NCI-H1048 (cell line): ENCODE data around the gene LEFTY1.
A peak's percentile ranks its signal among the peaks of the same experiment; 100 is the strongest.
"Not testable (repeated sequence)": the region's sequence is repeated elsewhere in the genome, so short reads cannot be mapped to it uniquely, and the experiment has no call there.

Source experiments
- DNase-seq: peaks from one replicate; lab custom pipeline; 2025; lab: John Stamatoyannopoulos, UW

Gene LEFTY1, protein sequence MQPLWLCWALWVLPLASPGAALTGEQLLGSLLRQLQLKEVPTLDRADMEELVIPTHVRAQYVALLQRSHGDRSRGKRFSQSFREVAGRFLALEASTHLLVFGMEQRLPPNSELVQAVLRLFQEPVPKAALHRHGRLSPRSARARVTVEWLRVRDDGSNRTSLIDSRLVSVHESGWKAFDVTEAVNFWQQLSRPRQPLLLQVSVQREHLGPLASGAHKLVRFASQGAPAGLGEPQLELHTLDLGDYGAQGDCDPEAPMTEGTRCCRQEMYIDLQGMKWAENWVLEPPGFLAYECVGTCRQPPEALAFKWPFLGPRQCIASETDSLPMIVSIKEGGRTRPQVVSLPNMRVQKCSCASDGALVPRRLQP

DNA sequence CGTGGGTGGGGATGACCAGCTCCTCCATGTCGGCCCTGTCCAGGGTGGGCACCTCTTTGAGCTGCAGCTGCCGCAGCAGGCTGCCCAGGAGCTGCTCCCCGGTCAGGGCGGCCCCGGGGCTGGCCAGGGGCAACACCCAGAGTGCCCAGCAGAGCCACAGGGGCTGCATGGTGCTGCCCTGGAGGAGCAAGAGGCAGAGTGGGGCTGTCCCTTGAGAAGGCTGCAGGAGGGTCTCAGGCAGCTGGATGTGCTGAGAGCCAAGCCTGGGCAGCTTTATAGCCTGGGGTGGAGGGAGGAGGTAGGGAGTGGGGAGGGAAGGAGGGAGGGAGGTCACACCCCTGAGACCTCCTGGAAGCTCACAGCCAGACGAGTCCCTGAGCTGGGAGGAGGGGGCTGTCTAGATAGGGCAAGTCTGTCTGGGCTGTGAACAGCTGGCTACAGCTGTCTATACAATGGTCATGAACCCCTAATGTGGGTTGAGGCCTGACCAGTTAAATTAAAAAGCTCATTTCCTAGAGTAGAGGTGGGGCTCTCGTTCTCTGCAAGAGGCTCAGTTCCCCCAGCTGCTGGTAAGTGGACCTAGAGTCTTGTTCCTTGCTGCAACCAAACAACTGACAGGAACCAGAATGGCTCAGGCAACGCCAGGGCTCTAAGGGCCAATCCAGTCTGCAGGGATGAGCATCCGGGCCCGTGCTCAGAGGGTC is at the start of gene LEFTY1:
TSS of gene LEFTY1 (minus strand) at position 249 of the 704 bp plus-strand sequence. CDS start at position 169, 80 bp downstream.
- no peak for DNase-seq

DNA sequence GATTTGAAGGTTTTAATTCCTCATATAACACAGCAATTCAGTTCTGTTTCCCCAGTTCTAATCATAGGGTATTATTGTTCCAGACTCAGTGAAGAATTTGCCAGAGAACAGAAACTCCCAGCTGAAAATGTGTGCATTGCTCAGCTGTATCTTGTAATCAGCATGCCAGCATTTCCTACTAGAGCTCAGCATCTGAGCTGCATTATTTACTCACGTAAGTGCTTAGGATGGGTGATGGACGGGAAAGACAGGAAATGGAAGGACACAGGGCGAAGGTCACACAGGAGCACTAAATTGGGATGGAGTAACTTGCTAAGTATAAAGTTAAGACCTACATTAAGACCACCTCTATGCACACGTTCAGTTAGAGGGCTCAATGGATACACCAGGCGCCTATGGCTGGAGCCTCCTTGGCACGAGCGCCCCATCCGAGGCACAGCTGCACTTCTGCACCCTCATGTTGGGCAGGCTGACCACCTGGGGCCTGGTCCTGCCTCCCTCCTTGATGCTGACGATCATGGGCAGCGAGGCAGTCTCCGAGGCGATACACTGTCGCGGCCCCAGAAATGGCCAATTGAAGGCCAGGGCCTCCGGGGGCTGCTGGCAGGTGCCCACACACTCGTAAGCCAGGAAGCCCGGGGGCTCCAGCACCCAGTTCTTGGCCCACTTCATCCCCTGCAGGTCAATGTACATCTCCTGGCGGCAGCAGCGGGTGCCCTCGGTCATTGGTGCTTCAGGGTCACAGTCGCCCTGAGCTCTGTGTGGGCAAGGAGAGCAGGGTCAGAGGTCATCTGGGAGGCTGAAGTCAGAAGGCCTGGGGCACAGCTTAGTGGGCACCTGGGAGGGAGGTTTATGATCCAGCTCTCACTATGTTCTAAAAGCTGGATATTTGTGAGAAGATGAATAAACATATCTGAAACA is 48.4 kb upstream of the LEFTY1 start:
- DNase-seq, result no peak

DNA sequence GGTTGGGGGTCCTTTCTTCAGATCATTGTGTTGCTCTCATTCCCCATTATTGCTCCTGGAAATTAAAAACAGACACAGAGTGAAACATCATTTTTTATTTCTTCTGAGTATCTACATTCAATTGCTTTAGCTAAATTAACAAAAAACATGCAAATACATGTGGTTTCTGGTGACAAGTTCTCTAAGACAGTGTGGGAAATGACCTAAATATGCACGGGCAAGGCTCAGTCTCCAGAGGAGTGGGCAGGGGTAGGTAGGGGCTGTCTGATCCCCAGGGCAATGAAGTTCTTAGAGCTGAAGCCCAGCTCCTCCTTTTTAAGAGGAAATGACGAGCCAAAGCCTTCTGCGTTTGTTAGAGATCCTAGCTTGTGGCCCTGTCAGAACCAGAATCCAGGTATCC is 47.6 kb upstream of the LEFTY1 start:
- no peak for DNase-seq

DNA sequence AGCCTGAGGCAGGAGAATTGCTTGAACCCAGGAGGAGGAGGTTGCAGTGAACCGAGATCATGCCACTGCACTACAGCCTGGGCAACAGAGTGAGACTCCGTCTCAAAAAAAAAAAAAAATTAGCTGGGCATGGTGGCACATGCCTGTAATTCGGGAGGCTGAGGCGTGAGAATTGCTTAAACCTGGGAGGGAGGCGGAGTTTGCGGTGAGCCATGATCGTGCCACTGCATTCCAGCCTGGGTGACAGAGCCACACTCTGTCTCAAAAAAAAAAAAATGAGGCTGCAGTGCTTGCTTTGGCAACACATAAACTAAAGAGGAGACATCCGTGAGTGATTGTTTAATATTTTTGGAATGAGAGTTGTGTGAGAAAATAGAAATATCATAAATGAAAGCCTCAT is 47.1 kb upstream of the LEFTY1 start:
- not testable (repeated sequence) for DNase-seq

DNA sequence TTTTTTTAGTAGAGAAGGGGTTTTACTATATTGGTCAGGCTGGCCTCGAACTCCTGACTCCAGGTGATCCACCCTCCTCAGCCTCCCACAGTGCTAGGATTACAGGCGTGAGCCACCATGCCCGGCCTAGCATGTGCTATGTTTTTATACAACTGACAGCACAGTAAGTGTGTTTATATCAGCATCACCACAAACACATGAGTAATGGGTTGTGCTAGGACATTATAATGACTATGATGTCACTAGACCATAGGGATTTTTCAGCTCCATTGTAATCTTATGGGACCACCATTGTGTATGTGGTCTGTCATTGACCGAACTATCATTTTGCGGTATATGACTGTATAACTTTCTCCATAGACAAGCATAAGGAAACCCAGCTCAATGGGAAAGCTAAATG is 45.8 kb upstream of the LEFTY1 start:
- no peak for DNase-seq

DNA sequence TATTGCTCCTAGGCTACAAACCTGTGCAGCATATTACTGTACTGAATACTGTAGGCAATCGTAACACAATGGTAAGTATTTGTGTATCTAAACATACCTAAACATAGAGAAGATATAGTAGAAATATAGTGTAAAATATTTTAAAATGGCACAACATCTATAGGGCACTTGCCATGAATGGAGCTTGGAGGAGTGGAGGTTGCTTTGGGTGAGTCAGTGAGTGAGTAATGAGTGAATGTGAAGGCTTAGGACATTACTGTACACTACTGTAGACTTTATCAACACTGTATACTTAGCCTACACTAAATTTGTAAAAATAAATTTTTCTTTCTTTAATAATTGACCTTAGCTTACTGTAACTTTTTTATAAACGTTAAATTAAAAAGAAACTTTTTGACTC is 44.1 kb upstream of the LEFTY1 start:
- no peak for DNase-seq

DNA sequence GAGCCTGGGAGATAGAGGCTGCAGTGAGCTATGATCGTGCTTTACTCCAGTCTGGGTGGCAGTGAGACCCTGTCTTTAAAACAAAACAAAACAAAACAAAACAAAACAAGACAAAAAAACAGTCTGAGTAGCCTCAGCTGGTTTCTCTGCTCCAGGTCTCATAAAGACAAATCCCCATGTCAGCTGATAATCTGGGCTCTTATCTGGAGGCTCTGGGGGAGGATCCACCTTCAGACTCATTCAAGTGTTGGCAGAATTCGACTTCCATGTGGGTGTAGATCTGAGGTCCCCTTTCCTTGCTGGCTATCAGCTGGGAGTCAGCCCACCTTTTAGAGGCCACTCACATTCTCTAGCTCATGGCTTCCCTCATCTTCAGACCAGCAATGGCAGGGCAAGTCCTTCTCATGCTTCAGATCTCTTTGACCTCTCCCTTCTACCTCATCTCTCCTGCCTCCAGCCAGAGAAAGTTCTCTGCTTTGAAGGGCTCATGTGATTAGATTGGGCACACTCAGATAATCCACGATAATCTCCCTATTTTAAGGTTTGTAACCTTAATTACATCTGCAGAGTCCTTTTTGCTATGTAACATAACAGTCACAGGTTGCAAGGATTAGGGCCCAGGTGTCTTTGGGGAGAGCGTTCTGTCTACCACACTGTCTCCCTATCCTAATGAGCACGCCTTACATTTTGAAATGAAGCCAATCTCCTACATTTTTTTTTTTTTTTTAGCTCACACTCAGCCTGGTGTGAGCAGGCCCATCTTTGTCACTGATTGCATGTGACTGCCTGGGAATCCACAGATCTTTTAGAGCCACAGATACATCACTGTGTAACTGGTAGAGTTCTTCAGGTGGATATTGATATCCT is 42.6 kb upstream of the LEFTY1 start:
- no peak for DNase-seq

DNA sequence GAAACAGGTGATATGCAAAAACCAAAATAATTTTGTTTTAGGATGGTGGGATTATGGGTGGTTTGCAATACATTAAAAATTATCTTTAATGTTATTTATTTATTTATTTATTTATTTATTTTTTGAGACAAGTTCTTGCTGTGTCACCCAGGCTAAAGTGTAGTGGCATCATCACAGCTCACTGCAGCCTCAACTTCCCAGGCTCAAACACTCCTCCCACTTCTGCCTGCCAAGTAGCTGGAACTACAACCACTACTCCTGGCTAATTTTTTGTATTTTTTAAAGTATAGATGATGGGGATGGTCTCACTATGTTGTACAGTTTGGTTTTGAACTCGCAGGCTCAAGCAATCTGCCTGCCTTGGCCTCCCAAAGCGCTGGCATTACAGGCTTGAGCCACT is 41.6 kb upstream of the LEFTY1 start:
- no peak for DNase-seq

DNA sequence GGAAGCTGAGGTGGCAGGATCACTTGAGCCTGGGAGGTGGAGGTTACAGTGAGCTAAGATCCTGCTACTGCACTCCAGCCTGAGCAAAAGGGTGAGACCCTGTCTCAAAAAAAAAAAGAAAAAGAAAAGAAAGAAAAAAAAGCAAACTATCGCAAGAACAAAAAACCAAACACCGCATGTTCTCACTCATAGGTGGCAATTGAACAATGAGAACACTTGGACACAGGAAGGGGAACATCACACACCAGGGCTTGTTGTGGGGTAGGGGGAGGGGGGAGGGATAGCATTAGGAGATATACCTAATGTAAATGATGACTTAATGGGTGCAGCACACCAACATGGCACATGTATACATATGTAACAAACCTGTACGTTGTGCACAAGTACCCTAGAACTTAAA is 40.5 kb upstream of the LEFTY1 start:
- DNase-seq, result not testable (repeated sequence)

DNA sequence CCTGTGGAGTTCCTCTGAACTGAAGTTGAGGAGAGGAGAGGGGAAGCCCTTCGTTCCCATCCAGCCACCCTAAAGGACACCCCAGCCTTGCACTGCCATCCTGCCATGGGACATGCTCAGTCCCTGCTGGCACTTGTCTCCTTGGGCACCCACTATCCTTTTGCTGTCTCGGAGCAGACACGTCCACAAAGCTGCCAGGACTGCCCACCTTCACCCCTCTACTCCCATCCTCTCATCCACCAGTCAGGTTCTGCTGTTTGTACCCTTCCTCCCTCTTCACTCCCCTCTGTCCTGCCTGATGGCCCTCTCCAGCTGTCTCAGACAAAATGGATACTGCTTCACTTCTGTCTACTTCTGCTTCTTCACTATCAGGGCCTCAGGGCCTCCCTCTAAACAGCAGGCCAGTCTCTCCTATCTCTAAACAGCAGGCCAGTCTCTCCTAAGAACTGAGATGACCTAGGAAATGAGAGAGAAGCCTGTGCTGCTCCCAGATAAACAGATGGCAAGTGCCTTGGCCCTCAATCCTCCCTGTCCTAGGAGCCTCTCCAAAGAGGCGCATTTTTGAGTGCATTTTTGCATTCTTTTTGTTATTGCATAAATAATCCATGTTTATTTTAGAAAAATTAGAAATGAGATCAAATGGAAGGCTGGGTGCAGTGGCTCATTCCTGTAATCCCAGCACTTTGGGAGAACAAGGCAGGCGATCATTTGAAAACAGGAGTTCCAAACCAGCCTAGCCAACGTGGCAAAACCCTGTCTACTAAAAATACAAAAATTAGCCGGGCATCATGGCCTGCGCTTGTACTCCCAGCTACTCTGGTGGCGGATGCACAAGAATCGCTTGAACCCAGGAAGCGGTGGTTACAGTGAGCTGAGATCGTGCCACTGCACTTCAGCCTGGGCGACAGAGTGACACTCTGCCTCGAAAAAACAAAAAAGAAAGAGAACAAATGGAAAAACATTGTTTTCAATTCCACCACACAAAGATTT is 39.5 kb upstream of the LEFTY1 start:
- DNase-seq, result no peak

DNA sequence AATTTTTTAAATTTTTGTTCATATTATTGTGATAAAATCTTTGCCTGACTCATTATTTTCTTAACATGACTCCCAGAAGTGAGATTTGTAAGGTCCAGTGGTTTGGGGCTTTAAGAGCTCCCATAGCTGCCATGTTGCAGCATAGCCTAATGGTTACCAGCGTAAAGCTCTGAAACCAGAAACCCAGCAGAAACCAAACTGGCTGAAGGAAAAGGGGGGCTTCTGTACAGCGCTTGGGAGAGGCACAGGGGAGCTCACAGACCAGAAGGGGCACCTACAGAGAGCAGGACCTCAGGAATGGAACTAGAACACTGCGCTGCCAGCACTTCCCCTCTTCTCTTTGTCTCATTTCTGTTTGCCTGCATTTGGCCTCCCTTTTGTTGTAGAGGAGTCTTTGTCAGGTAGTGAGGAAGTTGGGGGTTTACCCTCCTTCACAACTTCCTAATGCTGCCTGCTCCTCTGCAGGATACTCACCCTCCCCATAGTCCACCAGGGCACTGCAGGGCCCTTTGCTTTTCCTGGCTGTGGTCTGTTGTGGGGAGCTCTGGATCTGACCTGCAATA is 37.7 kb upstream of the LEFTY1 start:
- no peak for DNase-seq

DNA sequence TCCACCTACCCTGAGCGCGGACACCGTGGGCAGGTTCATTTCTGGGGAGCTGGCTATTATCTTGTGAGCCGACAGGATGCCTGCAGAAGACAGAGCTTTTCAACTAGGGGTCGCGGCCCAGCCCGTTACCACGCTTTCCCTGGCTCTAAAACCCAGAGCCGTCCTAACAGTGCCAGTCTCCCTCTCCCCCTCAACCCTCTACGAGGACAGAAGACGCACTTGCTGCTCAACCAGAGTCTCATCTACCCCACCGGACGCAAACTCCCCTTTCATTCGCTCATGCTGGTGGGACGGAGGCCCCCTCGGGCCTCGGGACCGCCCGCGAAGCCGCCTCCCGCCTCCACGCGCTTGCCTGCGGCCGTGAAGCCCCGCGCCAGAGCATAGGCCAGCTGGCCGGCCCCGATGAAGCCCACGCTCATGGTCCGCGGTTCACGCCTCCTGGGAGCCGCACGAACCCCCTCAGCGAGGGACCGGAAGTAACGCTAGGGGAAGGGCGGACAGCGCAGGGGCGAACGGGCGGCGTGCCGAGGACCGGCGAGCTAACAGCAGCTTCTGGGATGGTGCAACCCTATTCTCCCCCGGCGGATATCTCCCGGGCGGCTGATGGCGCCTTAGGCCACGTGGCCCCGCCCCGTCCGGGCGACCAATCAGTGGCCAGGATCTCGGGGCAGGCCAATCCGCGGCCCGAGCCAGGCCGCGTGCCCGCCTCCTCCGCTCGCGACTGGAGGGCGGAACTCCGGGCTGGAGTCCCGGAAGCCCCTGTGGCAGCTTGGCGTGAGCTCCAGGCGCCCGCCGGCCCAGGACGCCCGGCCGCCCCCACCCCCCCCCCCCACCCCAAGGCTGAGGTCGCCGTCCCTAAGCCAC is 35.0 kb upstream of the LEFTY1 start, which contains the start of gene PYCR2:
TSS of gene PYCR2 (minus strand) at position 559 of the 864 bp plus-strand sequence. CDS start at position 419, 140 bp downstream.
- peak; percentile 96 for DNase-seq

DNA sequence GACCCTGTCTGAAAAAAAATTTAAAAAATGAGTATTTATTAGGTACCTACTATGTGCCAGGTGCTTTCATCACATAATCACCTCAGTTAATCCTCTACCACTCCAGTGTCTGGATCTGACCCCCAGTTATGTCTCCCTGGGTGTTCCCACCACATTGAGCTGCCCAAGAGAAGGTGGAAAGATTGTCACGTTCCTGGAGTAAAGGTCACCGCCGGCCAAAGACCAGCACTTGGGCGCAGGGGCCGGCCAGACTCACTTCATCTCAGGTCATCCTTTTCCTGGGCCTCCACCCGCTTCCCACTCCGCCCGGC is 34.4 kb upstream of the LEFTY1 start:
- DNase-seq, result no peak

DNA sequence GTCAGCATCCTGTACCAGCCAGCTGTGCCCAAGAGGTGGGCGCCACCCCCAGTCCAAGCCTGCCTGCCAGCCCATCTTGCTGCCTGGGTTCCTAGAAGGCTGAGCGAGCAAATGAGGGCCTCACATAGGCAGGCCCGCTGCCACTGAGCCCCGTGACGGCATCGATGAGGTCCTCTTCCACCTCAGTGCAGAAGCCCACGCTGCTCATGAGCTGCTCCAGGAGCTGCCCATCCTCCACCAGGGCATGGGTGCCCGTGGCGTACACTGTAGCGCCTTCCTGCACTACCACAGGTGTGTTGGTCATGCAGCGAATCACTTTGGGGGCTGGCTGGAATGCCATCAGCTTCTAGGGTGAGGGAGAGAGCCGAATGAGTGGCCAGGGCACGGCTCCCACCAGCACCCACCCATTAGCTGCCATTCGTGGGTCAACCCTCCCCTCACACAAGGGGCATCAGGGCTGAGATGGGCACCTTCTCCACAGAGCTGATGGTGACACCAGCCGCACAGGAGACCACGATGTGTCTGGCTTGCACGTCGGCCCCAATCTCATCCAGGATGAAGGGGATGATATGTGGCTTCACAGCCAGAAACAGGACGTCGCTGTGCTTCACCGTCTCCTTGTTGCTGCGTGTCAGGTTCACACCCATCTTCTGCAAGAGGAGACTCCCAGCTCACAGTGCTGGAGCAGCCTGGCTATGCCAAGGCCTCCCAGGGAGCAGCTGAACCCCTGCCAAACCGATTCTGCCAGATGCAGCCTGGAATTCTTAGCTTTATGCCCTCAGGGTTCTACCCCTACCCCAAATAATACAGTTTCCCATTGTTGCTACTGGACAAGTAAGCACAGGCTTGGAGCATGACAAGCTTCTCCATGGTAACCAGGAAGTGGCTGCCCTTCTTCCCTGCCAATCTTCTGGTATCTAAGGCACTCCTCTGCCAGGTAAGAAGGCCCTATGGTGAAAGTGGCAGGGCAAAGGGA is 33.1 kb upstream of the LEFTY1 start:
- DNase-seq, result peak; percentile 44

DNA sequence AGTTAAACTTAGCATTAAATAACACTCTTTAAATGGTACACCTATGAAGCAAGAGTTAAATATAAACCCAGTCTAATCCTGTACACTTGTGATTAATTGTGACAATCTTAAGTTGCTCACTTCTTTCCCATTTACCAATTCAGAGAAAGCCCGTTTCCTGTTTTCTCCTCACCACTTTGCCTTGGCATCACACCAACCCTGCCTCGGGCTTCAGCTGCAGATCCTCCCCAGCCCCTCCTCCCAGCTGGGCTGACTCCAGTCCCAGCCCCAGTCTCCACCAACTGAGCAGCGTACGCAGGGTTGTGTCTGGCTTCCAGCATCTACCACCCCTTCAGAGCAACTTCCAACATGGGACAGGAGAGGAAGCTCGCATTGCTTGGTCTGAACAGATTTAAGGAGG is 31.0 kb upstream of the LEFTY1 start:
- DNase-seq, result no peak

DNA sequence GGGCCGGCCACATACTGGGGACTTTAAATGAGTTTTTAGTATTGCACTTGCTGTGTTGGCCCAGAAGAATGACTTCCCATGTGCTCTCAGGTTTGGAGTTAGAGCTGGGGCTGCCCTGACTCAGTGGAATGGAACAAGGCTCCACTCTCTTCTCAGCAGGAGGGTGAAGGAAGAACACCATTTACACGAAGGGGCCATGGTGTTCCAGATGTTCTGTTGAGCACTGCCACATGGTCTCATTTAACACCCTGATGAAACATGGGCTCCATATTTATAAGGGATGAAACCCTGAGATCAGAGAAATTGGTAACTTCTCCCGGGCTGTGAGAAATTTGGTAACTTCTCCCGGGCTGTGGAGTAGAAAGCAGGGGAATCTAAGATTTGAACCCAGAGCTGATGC is 29.3 kb upstream of the LEFTY1 start:
- no peak for DNase-seq

DNA sequence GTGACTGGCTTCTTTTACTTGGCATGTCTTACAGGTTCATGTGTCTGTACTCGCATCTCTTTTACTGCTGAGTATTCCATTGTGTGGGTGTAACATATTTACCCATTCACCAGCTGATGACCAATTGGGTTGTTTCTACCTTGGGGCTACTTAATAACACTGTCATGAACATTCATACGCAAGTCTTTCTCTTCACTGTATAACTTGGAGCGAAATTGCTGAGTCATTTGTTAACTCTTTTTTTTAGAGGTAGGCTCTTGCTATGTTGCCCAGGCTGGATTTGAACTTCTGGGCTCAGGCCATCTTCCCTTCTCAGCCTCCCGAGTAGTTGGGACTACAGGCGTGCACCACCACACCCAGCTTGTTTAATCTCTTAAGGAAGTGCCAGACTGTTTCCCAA is 28.6 kb upstream of the LEFTY1 start:
- no peak for DNase-seq

DNA sequence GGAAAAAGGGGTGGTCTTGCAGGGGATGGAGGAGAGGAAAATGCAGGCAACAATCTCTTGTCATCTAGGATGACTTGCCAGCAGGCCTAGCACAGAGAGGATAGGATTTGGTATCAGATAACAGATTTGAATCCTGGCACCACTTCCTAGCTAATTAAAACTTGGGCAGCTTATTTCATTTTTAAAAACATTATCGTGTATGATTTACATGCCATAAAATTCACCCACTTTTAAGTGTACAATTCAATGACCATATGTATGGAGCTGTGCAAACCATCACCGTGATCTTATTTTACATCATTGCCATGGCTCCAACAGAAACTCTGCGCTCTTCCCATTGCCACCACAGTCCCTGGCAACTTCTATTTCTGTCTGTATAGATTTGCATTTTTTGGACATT is 28.2 kb upstream of the LEFTY1 start:
- DNase-seq, result no peak
